GM18873 (cell line): ENCODE results near the gene OS9.

Experiments
- ATAC-seq: cut with Tn5 transposase; IDR thresholded peaks from one replicate; pipeline ENCODE4 v1.9.1; 2021; ENCODE audit warnings: mild to moderate bottlenecking, moderate library complexity, moderate number of reproducible peaks; ENCODE audit not compliant: unreplicated experiment, low FRiP score

OS9 gene

GRCh38 chr12:57765003-57765697 lies 71.2 kb downstream of the OS9 start:
- no peak for ATAC-seq

GRCh38 chr12:57765698-57766463 lies 71.9 kb downstream of the OS9 start:
- no peak for ATAC-seq

GRCh38 chr12:57766464-57767304 lies 72.8 kb downstream of the OS9 start, which contains the start of gene CYP27B1:
Gene CYP27B1 (minus strand): TSS chr12:57767078. CDS start chr12:57767041, 37 bp downstream.
- no peak for ATAC-seq

- ATAC-seq, result no peak
Observed at GRCh38 chr12:57767305-57767698, 73.4 kb downstream of the OS9 start.

- no peak for ATAC-seq
Observed at GRCh38 chr12:57767876-57768275, 73.9 kb downstream of the OS9 start.

GRCh38 chr12:57769594-57769993 lies 75.7 kb downstream of the OS9 start:
- no peak for ATAC-seq

GRCh38 chr12:57770734-57771133 lies 76.8 kb downstream of the OS9 start:
- ATAC-seq, result no peak
